GM18951 (cell line): ENCODE data around the gene GRK1.

Experiments
- POLR2A ChIP-seq: IDR thresholded peaks from 4 replicates; pipeline ENCODE4 v1.6.1; 2011; ENCODE audit warnings: mild to moderate bottlenecking; ENCODE audit not compliant: insufficient read length, insufficient read depth; ENCODE audit errors: extremely low read depth
- in situ Hi-C: fragments of 300-500 bp; cut with MboI; formaldehyde crosslinking; loops from one replicate; pipeline ENCODE4 v1.12.0; 2022; ENCODE audit warnings: low sequenced_read_pairs, mixed read lengths, inconsistent platforms; ENCODE audit not compliant: unreplicated experiment

GRK1 gene

DNA sequence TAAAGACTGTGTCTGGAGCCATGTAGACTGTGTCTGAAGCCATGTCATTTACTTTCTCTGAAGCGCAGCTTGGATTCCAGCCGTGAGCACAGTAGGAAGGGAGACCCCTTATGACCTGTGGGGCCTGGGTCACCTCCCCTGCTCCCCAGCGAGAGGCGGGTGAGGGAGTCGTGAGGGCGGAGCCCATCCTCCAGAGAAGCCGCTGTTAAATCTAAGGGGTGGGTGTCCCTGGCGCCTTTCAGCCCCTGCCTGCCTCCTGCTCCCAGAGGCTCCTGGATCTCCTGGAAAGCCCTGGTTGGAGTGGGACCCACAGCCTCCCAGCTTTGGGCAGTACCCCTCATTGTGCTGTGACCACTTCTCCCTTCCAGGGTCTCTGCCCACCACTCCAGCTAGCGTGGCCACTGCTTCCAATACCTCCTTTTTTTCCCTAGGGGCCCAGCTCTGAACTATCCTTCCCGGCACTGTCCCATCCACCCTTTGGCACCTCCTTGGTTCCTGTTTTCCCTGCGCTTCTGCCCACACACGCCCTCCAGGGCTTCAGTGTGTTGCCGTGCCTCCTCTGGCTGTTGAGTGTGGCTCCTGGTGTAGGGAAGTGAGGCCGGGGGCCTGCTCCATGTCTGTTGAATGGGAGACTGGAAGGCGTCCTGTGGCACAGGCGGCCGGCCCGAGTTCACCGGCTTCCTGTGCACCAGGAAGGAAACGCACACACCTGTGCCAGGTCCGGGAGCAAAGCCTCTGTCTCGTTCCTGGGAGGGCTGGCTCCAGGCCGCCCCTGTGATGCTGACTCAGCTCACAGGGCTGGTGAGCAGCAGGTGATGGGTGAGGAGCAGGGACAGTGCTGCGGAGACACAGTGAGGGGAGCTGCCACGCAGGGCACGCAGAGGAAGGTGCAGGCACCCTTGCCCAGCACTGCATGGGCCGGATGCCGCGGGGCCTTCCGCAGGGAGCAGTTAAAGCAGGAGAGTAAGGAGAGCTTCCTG lies 38.4 kb upstream of the GRK1 start:
- in situ Hi-C loops = no loop called here
- no peak for TF ChIP-seq POLR2A

DNA sequence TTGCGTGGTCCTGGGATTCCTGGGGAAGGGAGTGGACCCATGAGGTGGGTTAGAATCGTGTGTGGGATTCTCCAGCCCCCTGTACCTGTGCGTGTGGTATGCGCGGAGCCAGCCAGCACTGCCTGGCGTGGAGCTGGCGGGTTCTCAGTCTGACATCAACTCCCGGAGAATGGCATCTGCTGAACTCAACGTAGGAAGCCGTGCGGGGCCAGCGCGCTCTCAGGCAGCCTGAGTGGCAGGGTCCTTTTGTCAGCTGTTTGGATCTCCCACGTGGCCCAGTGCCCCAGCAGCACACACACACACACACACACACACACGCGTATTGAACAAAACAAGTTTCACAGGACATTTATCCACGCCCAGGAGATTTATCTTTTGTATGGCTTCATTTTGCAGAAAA lies 37.2 kb upstream of the GRK1 start:
- no peak for TF ChIP-seq POLR2A
- in situ Hi-C loops = no loop called here

DNA sequence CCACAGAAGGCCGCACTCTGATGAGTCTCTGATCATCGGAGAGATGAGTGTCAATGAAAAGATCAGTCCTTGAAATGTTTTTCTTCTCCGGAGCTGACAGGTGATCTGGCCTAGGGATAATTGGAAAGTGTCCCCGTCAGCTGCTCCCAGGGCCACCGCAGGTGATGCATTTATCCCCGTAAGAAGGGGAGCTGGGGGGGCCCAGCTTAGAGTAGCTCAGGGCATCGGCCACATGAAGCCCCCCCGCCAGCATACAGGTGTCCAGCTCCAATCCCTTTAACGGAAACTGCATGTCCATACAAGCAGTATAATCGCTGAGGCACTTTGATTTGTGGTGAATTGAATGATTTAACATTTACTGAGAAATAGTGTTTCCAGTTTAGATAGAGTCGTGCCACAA lies 36.7 kb upstream of the GRK1 start:
- TF ChIP-seq POLR2A = no peak
- in situ Hi-C loops = no loop called here

DNA sequence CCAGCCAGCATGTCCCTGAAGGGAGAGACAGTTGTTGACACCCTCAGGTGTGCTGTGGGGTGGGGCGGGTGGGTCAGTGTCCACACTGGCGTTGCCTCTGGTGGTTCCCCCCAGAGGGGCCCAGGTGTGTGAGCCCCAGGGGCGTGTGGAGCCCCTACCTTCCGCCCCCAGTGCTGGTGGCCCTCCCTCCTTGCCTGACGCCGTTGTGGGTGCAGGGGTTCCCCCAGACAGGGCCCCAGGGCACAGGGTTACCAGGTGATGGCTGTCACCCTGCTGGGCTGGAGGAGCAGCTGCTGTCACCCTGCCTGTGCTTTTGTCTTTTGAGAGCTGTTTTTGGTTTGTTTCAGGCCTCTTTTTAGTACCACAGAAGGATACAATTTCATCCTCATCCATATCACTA lies 36.2 kb upstream of the GRK1 start:
- no peak for TF ChIP-seq POLR2A

DNA sequence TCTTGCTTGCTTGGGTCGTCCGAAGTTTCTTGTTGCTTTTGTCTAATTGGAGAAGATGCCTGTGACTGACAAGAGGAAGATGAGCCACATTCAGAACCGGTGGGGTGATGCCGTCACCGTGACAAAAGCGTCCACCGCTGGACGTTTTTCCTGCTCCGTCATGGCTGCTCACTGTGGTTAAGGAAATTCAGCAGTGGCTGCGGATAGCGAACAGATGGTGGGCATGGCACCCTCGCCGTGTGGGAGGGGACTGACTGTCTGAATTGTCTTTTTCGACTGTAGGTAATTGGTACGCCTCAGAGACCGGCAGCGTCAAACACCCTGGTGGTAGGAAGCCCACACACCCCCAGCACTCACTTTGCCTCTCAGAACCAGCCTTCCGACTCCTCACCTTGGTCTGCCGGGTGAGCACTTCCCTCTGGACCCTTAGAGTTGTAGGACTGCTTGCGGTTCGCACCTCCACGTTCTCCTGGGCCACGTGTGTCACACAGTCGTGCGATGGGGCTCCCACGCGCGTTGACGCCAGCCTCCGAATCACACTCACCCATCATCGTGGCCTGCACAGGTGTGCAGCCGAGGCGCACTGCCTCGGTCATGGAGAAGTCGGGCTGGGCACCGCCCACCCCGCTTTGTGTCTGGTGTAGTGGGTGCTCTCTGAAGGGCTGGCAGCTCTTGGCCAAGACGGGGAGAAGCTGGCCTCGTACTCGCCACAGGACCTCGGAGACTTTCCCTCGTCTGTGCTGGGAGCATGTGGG lies 35.5 kb upstream of the GRK1 start:
- in situ Hi-C loops = no loop called here

More for the DNA sequence above, 36.2 kb upstream of the GRK1 start:
- in situ Hi-C loops = no loop called here

DNA sequence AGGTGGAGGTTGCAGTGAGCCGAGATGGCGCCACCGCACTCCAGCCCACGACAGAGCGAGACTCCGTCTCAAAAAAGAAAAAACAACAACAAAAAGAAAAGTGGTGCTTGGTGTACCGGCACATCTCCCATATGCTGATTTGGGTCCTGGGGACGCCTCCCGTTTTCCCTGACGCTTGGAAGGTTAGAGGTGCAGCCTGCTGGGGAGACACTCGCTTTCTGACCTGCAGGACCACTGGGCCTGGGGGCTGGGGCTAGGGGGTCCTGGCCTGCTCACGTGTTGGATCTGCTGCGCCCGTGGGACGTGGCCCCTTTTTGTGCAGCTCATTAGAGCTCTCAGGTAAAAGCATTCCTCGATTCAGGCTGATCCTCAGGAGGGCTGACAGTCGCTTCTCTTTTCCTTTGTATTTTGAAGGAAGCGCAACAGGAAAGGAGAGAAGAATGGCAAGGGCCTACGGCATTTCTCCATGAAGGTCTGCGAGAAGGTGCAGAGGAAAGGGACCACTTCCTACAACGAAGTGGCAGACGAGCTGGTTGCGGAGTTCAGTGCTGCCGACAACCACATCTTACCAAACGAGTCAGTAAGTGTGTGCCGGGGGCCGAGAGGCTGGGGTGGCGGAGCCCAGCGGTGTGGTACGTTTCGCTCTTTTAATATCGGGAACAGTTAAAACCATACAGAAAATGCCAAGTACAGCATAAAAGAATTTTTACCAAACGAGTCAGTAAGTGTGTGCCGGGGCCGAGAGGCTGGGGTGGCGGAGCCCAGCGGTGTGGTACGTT lies 34.1 kb upstream of the GRK1 start:
- in situ Hi-C loops = no loop called here
- TF ChIP-seq POLR2A = no peak

More for the DNA sequence above, 35.5 kb upstream of the GRK1 start:
- TF ChIP-seq POLR2A = no peak

DNA sequence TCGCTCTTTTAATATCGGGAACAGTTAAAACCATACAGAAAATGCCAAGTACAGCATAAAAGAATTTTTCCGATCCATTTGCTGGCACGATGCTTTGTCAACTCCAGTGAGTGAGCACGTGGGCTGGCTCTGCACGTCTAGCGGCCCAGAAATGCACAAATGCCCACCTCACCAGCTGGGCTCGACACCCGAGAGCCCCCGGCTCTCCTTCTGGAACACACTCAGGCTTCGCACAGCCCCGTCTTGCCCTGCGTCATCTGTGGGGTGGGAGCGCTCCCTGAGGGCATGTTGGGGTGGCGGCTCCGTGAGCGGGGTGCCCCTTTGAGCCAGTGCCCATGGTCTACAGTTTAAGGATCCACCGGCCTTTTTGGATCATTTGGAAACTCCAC lies 33.5 kb upstream of the GRK1 start:
- in situ Hi-C loops = no loop called here
- TF ChIP-seq POLR2A = no peak

DNA sequence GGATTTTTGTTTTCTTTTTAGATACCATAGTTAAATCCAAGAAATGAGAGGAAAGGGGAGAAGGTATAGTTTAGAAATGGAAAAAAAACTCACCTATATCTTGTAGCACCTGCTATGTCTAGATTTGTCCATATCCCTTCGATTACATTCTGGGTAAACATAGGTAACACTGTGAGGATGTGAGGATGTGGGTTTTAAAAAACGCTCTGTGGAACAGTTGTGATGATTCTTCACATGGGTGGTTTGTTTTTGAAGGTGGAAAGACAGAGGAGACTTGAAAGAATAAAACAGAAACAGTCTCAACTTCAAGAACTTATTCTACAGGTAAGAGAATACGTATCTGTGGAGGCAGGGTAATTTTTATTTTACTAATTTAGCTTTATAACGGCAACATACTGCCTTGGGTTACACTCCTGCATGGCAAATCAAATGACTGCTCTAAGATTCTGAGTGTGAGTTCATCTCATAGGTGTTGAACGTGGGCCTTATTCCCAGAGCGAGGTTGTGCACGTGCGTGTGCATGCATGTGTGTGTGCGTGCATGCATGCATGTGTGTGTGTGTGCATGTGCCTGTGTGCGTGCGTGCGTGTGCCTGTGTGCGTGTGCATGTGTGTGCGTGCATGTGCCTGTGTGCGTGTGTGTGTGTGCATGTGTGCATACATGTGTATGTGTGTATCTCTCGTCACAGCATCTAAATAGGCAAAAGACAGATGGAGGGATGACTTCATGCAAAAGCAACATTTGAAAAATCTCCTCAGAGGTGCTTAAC lies 32.6 kb upstream of the GRK1 start:
- TF ChIP-seq POLR2A = no peak
- in situ Hi-C loops = no loop called here

DNA sequence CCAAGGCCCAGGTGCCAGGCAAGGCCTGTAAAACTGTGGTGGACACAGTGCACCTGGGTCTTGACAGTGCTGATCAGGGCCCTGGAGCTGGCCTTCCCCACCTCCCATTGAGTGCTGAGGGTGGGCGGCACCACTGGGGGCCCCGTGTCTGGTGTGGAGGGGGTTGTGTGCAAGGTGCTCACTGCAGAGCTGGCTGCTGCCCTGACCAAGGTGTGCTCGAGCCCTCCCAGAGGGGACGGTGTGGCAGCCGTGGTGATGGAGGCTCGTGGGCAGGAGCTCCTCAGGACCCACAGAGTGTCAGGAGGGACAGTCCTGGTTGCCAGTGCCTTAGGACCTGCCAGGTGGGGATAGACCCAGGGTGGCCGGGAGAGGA lies 32.0 kb upstream of the GRK1 start:
- no peak for TF ChIP-seq POLR2A
- in situ Hi-C loops = no loop called here

DNA sequence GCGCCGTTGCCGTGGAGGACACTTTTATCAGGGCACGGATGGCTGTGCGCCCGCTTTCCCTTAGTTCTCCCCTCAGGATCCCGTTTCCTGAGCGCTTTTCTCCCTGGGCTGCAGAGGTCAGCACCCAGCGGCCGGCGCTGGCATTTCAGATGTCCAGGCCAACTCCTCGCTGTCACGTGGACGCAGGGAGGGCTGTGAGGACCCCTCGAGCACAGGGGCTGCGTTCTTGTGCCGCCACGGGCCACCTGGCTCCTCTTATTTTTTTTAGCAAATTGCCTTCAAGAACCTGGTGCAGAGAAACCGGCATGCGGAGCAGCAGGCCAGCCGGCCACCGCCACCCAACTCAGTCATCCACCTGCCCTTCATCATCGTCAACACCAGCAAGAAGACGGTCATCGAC lies 31.3 kb upstream of the GRK1 start:
- in situ Hi-C loops = no loop called here
- no peak for TF ChIP-seq POLR2A

DNA sequence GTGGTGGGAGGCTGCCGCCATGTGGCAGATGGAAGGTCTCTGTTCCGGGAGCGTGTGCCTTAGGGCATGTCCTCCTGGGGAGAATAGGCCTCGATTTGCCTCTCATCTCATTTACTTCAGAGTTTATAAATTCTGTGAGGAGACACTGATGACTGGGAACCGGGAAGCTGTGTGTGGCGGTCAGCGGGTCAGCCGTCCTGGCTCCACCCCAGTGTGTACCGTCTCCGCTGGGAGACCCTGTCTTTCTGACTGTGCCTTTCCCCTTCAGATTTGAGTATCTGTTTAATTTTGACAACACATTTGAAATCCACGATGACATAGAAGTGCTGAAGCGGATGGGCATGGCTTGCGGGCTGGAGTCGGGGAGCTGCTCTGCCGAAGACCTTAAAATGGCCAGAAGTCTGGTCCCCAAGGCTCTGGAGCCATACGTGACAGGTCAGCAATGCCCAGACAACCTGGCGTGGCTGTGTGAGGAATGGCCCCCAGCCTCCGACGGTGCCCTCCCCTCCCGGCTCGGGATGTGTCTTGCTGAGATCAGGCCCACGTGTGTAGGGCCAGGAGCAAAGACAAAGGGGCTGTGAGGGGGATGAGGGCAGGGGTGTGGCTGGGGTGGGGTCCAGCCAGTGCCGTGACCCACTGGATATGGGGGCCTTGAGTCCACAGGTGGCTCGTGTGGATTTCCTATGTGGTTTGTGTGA lies 30.6 kb upstream of the GRK1 start:
- TF ChIP-seq POLR2A = no peak
- in situ Hi-C loops = no loop called here
